Activated naive CD8-positive, alpha-beta T cell treated with anti-CD3 and anti-CD28 coated beads for 36 hours (primary cell): ENCODE measurements around the gene PSME3. TPM values are rescaled to one million over a fixed set of nuclear protein-coding genes. Genes with fewer than 3 reads are reported as not detected.
"Not testable (repeated sequence)": the region's sequence is repeated elsewhere in the genome, so short reads cannot be mapped to it uniquely, and the experiment has no call there.

ENCODE experiments used
- DNase-seq: peaks from one replicate; pipeline ENCODE4 v3.0.0; 2021
- H3K27ac Mint-ChIP-seq: one replicate; pipeline ENCODE4 v1.8.0; 2022; ENCODE audit warnings: mild to moderate bottlenecking, moderate library complexity, mixed read lengths
- H3K27me3 Mint-ChIP-seq: one replicate; pipeline ENCODE4 v1.8.0; 2022; ENCODE audit warnings: mild to moderate bottlenecking, mixed read lengths
- H3K36me3 Mint-ChIP-seq: one replicate; pipeline ENCODE4 v1.8.0; 2021; ENCODE audit warnings: mild to moderate bottlenecking, mixed read lengths
- H3K4me1 Mint-ChIP-seq: one replicate; pipeline ENCODE4 v1.8.0; 2021; ENCODE audit warnings: mixed read lengths
- H3K4me3 Mint-ChIP-seq: one replicate; pipeline ENCODE4 v1.8.0; 2022; ENCODE audit warnings: mild to moderate bottlenecking, moderate library complexity, mixed read lengths
- H3K9me3 Mint-ChIP-seq: one replicate; pipeline ENCODE4 v1.8.0; 2022; ENCODE audit warnings: mixed read lengths
- total RNA-seq, 2 experiments: library from RNA; stranded (reverse); gene quantifications; one replicate each; pipeline ENCODE4 v1.2.3, GENCODE V29; 2021

The PSME3 gene
- total RNA-seq, 2 experiments from 2014 or later: 227 to 235 TPM

DNA sequence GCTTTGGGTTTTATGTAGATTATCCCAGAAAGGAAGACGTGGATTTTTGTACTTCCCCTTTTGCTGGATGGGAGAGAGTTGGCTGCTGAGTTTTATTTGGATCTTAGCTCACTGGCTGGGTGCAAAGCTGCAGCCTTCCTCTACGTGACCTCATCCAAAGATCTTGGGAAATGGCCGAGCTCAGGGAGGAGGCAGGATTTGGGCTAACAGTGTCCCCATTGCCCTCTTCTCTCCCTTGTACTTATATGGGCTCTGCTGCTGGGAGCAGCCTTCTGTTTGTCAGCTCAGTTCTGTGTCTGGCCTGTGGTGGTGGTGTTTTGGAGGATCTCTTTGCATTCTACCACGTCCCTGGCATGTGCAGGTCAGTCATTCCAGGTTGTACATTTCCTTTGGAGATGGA is 19.8 kb downstream of the PSME3 start:
- H3K4me3 Mint-ChIP-seq: no peak overlapping the region
- H3K27ac Mint-ChIP-seq: no peak overlapping the region
- no peaks in the 10 kb centered on the region for H3K9me3 Mint-ChIP-seq
- peaks cover 3% of the 10 kb centered on the region for H3K4me1 Mint-ChIP-seq
- H3K36me3 Mint-ChIP-seq: peaks cover 1% of the 10 kb centered on the region
- no peaks in the 10 kb centered on the region for H3K27me3 Mint-ChIP-seq
- DNase-seq: no peak

DNA sequence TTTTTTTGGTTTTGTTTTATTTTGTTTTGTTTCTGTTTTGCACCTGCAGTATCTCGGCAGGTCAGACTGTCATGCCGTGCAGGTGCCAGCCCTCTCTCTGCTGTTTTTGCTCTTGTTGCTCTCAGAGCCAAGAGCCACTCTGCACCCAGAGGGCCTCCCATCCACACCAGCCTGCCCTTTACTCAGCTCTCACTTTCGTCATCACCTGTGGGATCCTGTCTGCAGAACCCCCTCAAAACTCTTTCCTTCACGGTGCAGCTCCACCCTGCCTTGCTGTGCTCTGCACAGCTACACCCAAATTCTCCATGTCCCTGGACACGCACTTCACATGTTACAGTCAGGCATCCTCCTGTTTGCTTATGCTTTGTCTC is 20.4 kb downstream of the PSME3 start:
- Mint-ChIP-seq H3K27me3 (no peaks in the 10 kb centered on the region), H3K36me3 (peaks cover 1% of the 10 kb centered on the region), H3K4me3 (no peak overlapping the region), H3K27ac (no peak overlapping the region), H3K4me1 (peaks cover 3% of the 10 kb centered on the region), H3K9me3 (no peaks in the 10 kb centered on the region)
- no peak for DNase-seq

DNA sequence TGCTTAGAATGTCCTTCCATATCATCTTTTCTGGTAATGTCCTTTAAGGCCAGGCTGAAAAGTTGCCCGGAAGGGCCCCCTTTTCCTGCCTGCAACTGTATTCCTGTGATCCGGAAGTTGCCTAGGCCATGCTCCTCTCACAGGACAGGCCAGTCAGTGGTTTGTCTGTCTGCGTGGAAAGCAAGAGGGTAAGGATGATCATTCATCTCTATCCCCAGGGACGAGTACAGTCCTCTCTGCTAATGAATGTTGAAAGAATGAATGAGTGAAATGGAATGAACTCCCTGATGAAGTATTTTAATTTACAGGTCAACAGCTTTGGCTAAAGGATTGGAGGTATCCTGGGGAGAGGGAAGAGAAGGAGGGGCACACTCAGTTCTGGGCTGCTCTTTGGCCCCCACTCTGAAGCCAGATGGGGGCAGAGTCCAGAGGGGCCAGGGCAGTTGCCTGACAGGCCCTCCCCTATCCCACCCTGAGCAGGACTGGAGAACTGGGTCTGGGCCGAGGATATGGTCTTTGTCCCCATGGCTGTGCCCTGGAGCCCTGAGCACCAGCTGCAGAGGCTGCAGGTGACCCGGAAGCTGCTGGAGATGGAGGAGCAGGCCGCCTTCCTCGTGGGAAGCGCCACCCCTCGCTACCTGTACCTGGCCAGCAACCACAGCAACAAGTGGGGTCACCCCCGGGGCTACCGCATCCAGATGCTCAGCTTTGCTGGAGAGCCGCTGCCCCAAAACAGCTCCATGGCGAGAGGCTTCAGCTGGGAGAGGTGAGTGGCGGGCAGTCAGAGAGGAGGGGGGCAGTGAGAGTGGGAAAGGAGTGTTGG is 21.0 kb downstream of the PSME3 start:
- H3K4me1 Mint-ChIP-seq: peaks cover 3% of the 10 kb centered on the region
- peaks cover 1% of the 10 kb centered on the region for H3K36me3 Mint-ChIP-seq
- H3K27me3 Mint-ChIP-seq: no peaks in the 10 kb centered on the region
- no peak overlapping the region for H3K4me3 Mint-ChIP-seq
- no peak overlapping the region for H3K27ac Mint-ChIP-seq
- H3K9me3 Mint-ChIP-seq: no peaks in the 10 kb centered on the region
- no peak for DNase-seq

DNA sequence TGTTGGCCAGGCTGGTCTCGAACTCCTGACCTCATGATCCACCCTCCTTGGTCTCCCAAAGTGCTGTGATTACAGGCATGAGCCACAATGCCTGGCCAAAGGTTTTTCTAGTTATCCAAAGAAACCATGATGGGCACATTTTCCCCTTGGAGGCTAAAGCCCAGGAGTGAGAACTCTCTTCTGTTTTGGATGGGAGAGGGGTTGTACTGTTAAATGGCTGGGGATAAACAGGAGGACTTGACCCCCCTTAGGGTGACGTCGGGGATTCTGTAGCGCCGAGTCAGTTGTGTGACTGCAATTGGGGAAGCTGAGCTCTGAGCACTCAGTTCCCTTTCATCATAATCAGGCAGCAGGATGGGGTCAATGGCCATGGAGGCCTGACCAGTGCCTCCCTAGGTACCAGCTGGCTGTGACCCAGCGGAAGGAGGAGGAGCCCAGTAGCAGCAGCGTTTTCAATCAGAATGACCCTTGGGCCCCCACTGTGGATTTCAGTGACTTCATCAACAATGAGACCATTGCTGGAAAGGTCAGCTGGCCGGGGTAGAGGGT is 21.9 kb downstream of the PSME3 start:
- Mint-ChIP-seq H3K9me3 (no peaks in the 10 kb centered on the region), H3K4me1 (peaks cover 2% of the 10 kb centered on the region), H3K4me3 (no peak overlapping the region), H3K27ac (no peak overlapping the region), H3K27me3 (no peaks in the 10 kb centered on the region), H3K36me3 (peaks cover 1% of the 10 kb centered on the region)
- DNase-seq: no peak

DNA sequence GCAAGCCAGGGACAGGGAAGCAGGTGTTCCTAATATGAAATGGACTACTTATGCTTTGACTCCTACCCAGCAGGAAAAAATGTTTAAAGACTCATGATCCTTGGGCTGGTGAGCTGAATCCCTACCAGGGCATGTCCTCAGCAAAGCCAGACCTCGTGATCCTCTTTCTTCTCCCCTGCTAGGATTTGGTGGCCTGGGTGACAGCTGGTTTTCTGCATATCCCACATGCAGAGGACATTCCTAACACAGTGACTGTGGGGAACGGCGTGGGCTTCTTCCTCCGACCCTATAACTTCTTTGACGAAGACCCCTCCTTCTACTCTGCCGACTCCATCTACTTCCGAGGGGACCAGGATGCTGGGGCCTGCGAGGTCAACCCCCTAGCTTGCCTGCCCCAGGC is 22.9 kb downstream of the PSME3 start:
- H3K36me3 Mint-ChIP-seq, H3K9me3 Mint-ChIP-seq, H3K4me3 Mint-ChIP-seq, H3K4me1 Mint-ChIP-seq, H3K27me3 Mint-ChIP-seq, H3K27ac Mint-ChIP-seq, DNase-seq: not testable (repeated sequence)

DNA sequence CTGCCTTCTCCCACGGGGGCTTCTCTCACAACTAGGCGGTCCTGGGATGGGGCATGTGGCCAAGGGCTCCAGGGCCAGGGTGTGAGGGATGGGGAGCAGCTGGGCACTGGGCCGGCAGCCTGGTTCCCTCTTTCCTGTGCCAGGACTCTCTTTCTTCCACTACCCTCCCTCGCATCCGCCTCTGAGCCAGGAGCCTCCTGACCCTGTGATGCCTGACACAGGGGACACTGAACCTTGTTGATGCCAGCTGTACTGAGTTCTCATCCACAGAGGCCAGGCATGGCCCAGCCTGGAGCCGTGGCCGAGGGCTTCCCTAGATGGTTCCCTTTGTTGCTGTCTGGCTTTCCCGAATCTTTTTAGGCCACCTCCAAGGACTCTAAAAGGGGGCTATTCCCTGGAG is 23.3 kb downstream of the PSME3 start:
- H3K27ac Mint-ChIP-seq, H3K27me3 Mint-ChIP-seq, H3K9me3 Mint-ChIP-seq, DNase-seq, H3K36me3 Mint-ChIP-seq, H3K4me1 Mint-ChIP-seq, H3K4me3 Mint-ChIP-seq: not testable (repeated sequence)

DNA sequence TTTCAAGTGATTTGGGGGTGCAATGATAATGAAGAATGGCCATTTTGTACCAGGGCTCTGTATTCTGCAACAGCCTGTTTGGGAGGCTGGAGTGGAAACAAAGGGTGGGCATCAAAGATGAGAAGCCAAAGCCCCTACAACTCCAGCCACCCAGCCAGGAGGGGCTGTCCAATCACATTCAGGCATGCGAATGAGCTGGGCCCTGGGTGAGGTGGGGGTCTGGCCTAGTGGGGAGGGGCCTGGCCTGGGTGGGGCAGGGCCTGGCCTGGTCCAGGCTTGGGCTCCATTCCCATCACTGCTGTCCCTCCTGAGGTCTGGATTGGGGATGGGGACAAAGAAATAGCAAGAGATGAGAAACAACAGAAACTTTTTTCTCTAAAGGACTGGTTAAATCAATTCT is 24.2 kb downstream of the PSME3 start:
- H3K4me1 Mint-ChIP-seq: no peaks in the 10 kb centered on the region
- H3K4me3 Mint-ChIP-seq: no peak overlapping the region
- peaks cover 1% of the 10 kb centered on the region for H3K36me3 Mint-ChIP-seq
- H3K27ac Mint-ChIP-seq: no peak overlapping the region
- H3K27me3 Mint-ChIP-seq: no peaks in the 10 kb centered on the region
- H3K9me3 Mint-ChIP-seq: no peaks in the 10 kb centered on the region
- DNase-seq: no peak

DNA sequence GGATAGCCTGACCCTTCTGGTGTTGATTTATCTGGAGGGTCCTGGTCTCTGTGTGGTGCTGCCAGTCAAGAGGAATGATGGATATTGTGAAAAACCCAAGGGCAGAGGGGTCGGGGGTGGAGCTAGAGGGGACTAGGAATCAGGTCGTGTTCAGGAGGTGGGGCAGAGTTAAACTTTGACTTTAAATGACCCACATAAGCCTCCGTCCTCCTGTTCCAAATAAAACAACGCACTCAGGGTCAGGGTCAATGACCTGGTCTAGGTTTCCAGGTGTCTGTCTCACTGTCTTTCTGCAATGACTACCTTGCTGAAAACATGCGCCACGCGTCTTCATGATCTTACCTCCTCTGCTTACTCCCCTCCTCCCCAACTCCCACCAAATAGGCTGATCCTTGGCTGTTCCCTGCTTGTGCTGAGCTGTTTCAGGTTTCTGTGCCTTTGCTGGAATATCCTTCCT is 32.5 kb downstream of the PSME3 start:
- Mint-ChIP-seq H3K27me3 (peaks cover 6% of the 10 kb centered on the region), H3K4me1 (no peaks in the 10 kb centered on the region), H3K27ac (no peak overlapping the region), H3K4me3 (no peak overlapping the region), H3K9me3 (no peaks in the 10 kb centered on the region), H3K36me3 (no peaks in the 10 kb centered on the region)
- no peak for DNase-seq

DNA sequence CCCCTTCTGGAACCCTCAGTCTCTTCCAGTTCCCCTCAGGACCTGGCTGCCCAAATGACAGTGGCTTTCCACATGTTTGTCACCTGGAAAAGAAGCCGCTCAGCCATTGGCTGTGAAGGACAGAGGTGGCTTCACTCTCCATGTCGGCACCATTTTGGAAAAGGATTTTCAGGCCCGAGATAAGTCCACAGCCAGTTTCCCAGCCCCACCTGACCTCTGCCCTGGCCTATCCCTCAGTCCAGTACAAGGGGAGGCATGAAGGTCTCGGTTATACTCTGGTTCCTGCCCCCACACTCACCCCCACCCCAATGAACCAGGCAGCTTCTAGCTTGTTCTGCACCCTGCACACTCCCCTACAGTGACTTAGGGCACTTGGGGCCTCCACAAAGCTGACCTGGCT is 33.0 kb downstream of the PSME3 start:
- H3K27ac Mint-ChIP-seq: no peak overlapping the region
- H3K4me3 Mint-ChIP-seq: no peak overlapping the region
- no peak for DNase-seq
- no peaks in the 10 kb centered on the region for H3K9me3 Mint-ChIP-seq
- peaks cover 6% of the 10 kb centered on the region for H3K27me3 Mint-ChIP-seq
- H3K4me1 Mint-ChIP-seq: no peaks in the 10 kb centered on the region
- no peaks in the 10 kb centered on the region for H3K36me3 Mint-ChIP-seq

DNA sequence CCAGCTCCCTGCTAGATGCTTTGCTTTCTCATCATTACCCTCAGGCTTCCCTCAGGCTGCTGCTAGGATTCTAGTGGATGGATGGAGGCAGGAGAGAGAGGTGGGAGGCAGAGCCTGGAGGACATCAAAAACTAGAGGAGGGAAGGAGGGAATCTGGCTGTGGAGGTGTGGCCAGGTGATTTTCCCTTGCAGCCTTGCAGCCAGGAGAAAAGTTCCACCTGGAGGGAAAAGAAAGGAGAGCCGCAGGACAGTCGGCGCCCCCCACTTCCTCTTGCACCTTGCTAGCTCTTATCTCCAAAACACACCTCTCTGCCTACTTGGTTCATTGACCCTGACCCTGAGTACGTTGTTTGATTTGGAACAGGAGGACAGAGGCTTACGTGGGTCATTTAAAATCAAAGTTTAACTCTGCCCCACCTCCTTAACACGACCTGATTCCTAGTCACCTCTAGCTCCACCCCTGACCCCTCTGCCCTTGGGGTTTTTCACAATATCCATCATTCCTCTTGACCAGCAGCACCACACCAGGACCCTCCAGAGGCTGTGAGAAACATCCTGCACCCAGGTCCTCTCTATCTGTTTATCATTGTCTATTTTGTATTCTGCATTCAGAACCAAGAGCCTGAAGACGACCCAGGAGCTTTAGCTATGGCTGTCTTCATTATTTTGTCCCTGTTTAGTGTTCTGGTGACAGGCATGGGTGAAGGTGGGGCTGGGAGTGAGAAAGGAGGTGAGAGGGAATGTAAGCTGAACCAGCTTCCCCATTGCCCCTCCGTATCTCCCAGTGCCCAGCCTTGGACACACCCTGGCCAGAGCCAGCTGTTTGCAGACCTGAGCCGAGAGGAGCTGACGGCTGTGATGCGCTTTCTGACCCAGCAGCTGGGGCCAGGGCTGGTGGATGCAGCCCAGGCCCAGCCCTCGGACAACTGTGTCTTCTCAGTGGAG is 33.7 kb downstream of the PSME3 start:
- Mint-ChIP-seq H3K27ac (no peak overlapping the region), H3K9me3 (no peaks in the 10 kb centered on the region), H3K4me1 (no peaks in the 10 kb centered on the region), H3K36me3 (no peaks in the 10 kb centered on the region), H3K27me3 (peaks cover 6% of the 10 kb centered on the region), H3K4me3 (no peak overlapping the region)
- DNase-seq: no peak

DNA sequence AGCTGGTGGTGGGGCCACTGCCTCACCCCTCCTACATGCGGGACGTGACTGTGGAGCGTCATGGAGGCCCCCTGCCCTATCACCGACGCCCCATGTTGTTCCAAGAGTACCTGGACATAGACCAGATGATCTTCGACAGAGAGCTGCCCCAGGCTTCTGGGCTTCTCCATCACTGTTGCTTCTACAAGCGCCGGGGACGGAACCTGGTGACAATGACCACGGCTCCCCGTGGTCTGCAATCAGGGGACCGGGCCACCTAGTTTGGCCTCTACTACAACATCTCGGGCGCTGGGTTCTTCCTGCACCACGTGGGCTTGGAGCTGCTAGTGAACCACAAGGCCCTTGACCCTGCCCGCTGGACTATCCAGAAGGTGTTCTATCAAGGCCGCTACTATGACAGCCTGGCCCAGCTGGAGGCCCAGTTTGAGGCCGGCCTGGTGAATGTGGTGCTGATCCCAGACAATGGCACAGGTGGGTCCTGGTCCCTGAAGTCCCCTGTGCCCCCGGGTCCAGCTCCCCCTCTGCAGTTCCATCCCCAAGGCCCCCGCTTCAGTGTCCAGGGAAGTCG is 34.6 kb downstream of the PSME3 start:
- not testable (repeated sequence) for H3K27me3 Mint-ChIP-seq, H3K4me1 Mint-ChIP-seq, H3K4me3 Mint-ChIP-seq, H3K27ac Mint-ChIP-seq, H3K36me3 Mint-ChIP-seq, DNase-seq, H3K9me3 Mint-ChIP-seq

DNA sequence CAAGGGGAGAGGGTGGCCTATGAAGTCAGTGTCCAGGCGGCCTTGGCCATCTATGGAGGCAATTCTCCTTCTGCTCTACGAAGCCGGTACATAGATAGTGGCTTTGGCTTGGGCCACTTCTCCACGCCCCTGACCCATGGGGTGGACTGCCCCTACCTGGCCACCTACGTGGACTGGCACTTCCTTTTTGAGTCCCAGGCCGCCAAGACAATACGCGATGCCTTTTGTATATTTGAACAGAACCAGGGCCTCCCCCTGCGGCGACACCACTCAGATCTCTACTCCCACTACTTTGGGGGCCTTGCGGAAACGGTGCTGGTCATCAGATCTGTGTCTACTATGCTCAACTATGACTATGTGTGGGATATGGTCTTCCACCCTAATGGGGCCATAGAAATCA is 35.1 kb downstream of the PSME3 start:
- DNase-seq: no peak
- H3K9me3 Mint-ChIP-seq: no peaks in the 10 kb centered on the region
- H3K27ac Mint-ChIP-seq: no peak overlapping the region
- H3K27me3 Mint-ChIP-seq: peaks cover 11% of the 10 kb centered on the region
- no peaks in the 10 kb centered on the region for H3K36me3 Mint-ChIP-seq
- no peak overlapping the region for H3K4me3 Mint-ChIP-seq
- no peaks in the 10 kb centered on the region for H3K4me1 Mint-ChIP-seq

DNA sequence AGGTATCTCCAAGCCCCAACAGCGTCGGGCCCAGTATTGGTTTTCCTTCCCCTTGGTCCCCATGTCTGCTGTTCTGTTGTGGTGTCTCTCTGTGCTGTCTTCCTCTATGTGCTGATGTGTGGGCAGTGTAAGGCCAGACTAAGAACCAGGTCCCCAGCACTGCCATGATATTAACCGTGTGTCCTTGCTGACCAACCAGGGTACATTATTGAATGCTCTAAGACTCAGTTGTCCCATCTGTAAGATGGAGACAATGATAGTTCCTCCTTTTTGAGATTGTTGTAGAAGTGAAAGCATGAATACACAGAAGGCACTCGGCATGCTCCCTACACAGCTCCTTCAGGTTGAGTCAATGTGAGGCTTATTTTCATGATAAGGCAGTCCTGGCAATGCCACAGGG is 38.5 kb downstream of the PSME3 start:
- no peak overlapping the region for H3K27ac Mint-ChIP-seq
- no peak for DNase-seq
- H3K36me3 Mint-ChIP-seq: no peaks in the 10 kb centered on the region
- H3K9me3 Mint-ChIP-seq: no peaks in the 10 kb centered on the region
- no peaks in the 10 kb centered on the region for H3K4me1 Mint-ChIP-seq
- peaks cover 8% of the 10 kb centered on the region for H3K27me3 Mint-ChIP-seq
- no peak overlapping the region for H3K4me3 Mint-ChIP-seq

DNA sequence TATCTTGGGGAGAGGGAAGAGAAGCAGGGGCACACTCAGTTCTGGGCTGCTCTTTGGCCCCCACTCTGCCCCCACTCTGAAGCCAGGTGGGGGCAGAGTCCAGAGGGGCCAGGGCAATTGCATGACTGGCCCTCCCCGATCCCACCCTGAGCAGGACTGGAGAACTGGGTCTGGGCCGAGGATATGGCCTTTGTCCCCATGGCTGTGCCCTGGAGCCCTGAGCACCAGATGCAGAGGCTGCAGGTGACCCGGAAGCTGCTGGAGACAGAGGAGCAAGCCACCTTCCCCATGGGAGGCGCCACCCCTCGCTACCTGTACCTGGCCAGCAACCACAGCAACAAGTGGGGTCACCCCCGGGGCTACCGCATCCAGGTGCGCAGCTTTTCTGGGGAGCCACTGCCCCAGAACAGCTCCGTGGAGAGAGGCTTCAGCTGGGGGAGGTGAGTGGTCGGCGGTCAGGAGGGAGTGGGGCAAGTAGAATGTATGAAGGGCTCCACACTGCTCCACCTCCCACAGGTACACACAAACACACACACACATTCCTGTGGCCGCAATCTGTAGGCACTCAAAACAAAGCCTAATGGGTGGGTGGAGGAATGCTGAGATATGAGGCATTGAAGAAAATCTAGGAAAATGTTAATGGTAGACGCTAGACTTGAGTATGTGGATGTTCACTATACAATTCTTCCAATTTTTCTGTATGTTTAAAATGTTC is 39.2 kb downstream of the PSME3 start:
- no peak overlapping the region for H3K4me3 Mint-ChIP-seq
- no peak for DNase-seq
- peaks cover 4% of the 10 kb centered on the region for H3K27me3 Mint-ChIP-seq
- H3K27ac Mint-ChIP-seq: no peak overlapping the region
- no peaks in the 10 kb centered on the region for H3K4me1 Mint-ChIP-seq
- H3K9me3 Mint-ChIP-seq: no peaks in the 10 kb centered on the region
- H3K36me3 Mint-ChIP-seq: no peaks in the 10 kb centered on the region

DNA sequence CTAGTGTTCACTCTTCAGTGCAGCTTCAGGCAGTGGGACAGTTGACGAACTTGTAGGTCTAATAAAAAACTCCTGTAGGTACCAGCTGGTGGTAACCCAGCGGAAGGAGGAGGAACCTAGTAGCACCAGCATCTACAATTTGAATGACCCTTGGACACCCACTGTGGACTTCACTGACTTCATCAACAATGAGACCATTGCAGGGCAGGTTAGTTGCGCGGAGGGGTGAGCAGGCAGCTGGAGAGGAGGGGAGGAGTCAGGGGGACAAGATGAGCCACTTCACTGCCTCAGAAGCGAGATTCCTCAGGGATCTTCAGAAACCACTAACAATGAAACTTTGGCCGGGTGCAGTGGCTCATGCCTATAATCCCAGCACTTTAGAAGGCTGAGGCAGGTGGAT is 40.1 kb downstream of the PSME3 start:
- no peaks in the 10 kb centered on the region for H3K9me3 Mint-ChIP-seq
- H3K27me3 Mint-ChIP-seq: peaks cover 4% of the 10 kb centered on the region
- no peaks in the 10 kb centered on the region for H3K4me1 Mint-ChIP-seq
- no peaks in the 10 kb centered on the region for H3K36me3 Mint-ChIP-seq
- H3K4me3 Mint-ChIP-seq: no peak overlapping the region
- no peak for DNase-seq
- H3K27ac Mint-ChIP-seq: no peak overlapping the region
